Measurements from ENCODE around the gene CNTNAP4. TPM values are rescaled to one million over a fixed set of nuclear protein-coding genes. Genes with fewer than 3 reads are reported as not detected.

The CNTNAP4 gene
- total and polyA plus RNA-seq, 2 of the 8 experiments (the other 6 are each of a cell fraction or from before 2014, with no cell fraction given), result not detected

- POLR2A ChIA-PET (ENCODE audit: partially characterized antibody), result no interaction called here
- Histone ChIP-seq H2BK20ac (ENCODE audit: low read length) (no peak overlapping the region), H3K79me1 (ENCODE audit: low read depth, low read length) (no peaks in the 10 kb centered on the region), H2BK15ac (ENCODE audit: low read length) (no peak overlapping the region), H3K9me3 (ENCODE audit: insufficient read depth in 2 of 2, low read depth in 1 of 2, low read length in 1 of 2) (no peaks in the 10 kb centered on the region), H3K56ac (replicated peaks; ENCODE audit: insufficient read length, low read depth, low read length) (no peak overlapping the region), H3K4ac (replicated peaks; ENCODE audit: insufficient read length, low read depth, low read length) (no peak overlapping the region), H2BK12ac (ENCODE audit: low read depth, low read length) (no peak overlapping the region), H3K27ac (ENCODE audit: low read depth, low read length) (no peak overlapping the region), H3K4me1 (replicated peaks in 1 of 4; ENCODE audit: control insufficient read depth in 3 of 4, insufficient read depth in 4 of 4, low read length in 3 of 4) (no peaks in the 10 kb centered on the region), H2AFZ (ENCODE audit: low read length) (0 out of 2 replicates have a peak overlapping the region, but pooled peaks have one; percentile 24), H3K9ac (replicated peaks in 1 of 4; ENCODE audit: extremely low read depth in 1 of 4, low read depth in 3 of 4, low read length in 3 of 4) (no peak overlapping the region), H4K91ac (replicated peaks; ENCODE audit: insufficient read length, low read length) (no peak overlapping the region), H3K4me3 (ENCODE audit: extremely low read depth in 1 of 4, insufficient read depth in 2 of 4, low read depth in 3 of 4, low read length in 4 of 4) (no peak overlapping the region), H2BK120ac (replicated peaks; ENCODE audit: low read depth, low read length) (no peak overlapping the region), H3K23me2 (ENCODE audit: low read depth, low read length) (no peaks in the 10 kb centered on the region; the same call in 1 of the 2 replicates), H3K23ac (ENCODE audit: insufficient read length) (no peak overlapping the region), H3K27me3 (replicated peaks in 1 of 4; ENCODE audit: control insufficient read depth in 3 of 4, extremely low read depth in 1 of 4, insufficient read depth in 3 of 4, low read length in 3 of 4) (no peaks in the 10 kb centered on the region), H3K36me3 (ENCODE audit: control insufficient read depth in 2 of 4, insufficient read depth in 4 of 4, low read length in 3 of 4) (no peaks in the 10 kb centered on the region), H3K18ac (ENCODE audit: extremely low read depth, low read length) (no peak overlapping the region), H2BK5ac (ENCODE audit: low read depth, low read length) (no peak overlapping the region), H4K5ac (ENCODE audit: insufficient read length, low read depth, low read length) (no peak overlapping the region), H2AK5ac (ENCODE audit: low read depth, low read length) (no peak overlapping the region), H3K79me2 (ENCODE audit: control insufficient read depth in 1 of 2, insufficient read depth in 2 of 2, low read length in 2 of 2) (no peaks in the 10 kb centered on the region), H3K14ac (ENCODE audit: insufficient read length) (no peak overlapping the region), H3K4me2 (ENCODE audit: insufficient read depth in 1 of 2, low read depth in 2 of 2, low read length in 2 of 2) (no peak overlapping the region), H4K20me1 (replicated peaks in 1 of 2; ENCODE audit: control insufficient read depth in 1 of 2, insufficient read depth in 2 of 2, low read length in 2 of 2) (no peaks in the 10 kb centered on the region), H4K8ac (ENCODE audit: extremely low read depth, insufficient read depth, low read length) (no peak overlapping the region)
- CTCF ChIA-PET (ENCODE audit: partially characterized antibody), result interaction anchor here (0.8 to 0.9 kb wide), 2 partner anchors 167 to 688 kb away, joined by 3 read pairs; no protein-coding TSS in a partner anchor
- no peak for DNase-seq (ENCODE audit: low read depth in 1 of 2, low spot score in 2 of 2)
- no peak for FAIRE-seq
- 79% methylated on average over 6 of the region's 6 CpGs; no CpG with 5 or more reads in 1 of the 2 experiments for WGBS, 2 experiments (ENCODE audit: extremely low coverage in 1 of 2, insufficient coverage in 1 of 2, insufficient read length in 1 of 2, insufficient replicate concordance in 2 of 2, low coverage in 1 of 2, low lambda C conversion rate in 2 of 2, missing lambda C conversion rate in 1 of 2)
- no peak for TF ChIP-seq NRF1 (IDR thresholded peaks at IDR 0.05; ENCODE audit: low read depth, low read length)
- no peak for TF ChIP-seq USF2 (IDR thresholded peaks at IDR 0.05; ENCODE audit: low read length)
- TF ChIP-seq MAX (IDR thresholded peaks at IDR 0.05), result no peak
These were observed 210.3 kb downstream of the CNTNAP4 start for GRCh38 chr16:76487411-76488064.
